Cardiac muscle cell (in vitro differentiated cells and primary cell): ENCODE results near the gene SRF. TPM values are rescaled to one million over a fixed set of nuclear protein-coding genes. Genes with fewer than 3 reads are reported as not detected.

ENCODE experiments used
- DNase-seq, 2 donors: peaks; one replicate each; pipeline versions ENCODE4 v3.0.0 to v3.0.0-alpha.2; 2010 to 2017; ENCODE audit warnings: low read depth in 1 of 2, low spot score in 1 of 2
- H3K27ac ChIP-seq: fragments of 200-600 bp; sonication (generic); 2 replicates; pipeline ENCODE4 v1.5.1; 2016
- H3K27me3 ChIP-seq: fragments of 200-600 bp; sonication (generic); 2 replicates; pipeline ENCODE4 v1.6.0; 2016; ENCODE audit warnings: control low read depth
- H3K36me3 ChIP-seq: fragments of 200-600 bp; sonication (generic); 2 replicates; pipeline ENCODE4 v1.5.1; 2016; ENCODE audit warnings: control low read depth
- H3K4me1 ChIP-seq: fragments of 200-600 bp; sonication (generic); 2 replicates; pipeline ENCODE4 v1.8.1; 2017; ENCODE audit warnings: low read depth, mild to moderate bottlenecking, mixed run types
- H3K4me3 ChIP-seq: fragments of 200-600 bp; sonication (generic); 2 replicates; pipeline ENCODE4 v1.5.1; 2016; ENCODE audit warnings: mild to moderate bottlenecking
- H3K9me3 ChIP-seq: fragments of 200-600 bp; sonication (generic); 2 replicates; pipeline ENCODE4 v1.5.1; 2017; ENCODE audit warnings: low read depth, mild to moderate bottlenecking, control low read depth
- polyA plus RNA-seq: library from polyadenylated mRNA; unstranded; fragments of >200 nt; fragmentation: Nextera tagmentation; extraction: Ambion mirVana; gene quantifications from 2 replicates; pipeline ENCODE4 v1.2.1, GENCODE V29; 2016
- total RNA-seq: library from RNA; depleted of rRNA; stranded (reverse); fragments of >200 nt; gene quantifications from 2 replicates; pipeline ENCODE4 v1.2.3, GENCODE V29; 2016
- TF ChIP-seq, protein P1 (sequence below): IDR thresholded peaks from 2 replicates; pipeline ENCODE4 v1.5.1; 2012; ENCODE audit warnings: low read depth, mild to moderate bottlenecking, low read length

Gene SRF
- total and polyA plus RNA-seq, 2 experiments from 2014 or later: 10.2 to 76.8 TPM

DNA sequence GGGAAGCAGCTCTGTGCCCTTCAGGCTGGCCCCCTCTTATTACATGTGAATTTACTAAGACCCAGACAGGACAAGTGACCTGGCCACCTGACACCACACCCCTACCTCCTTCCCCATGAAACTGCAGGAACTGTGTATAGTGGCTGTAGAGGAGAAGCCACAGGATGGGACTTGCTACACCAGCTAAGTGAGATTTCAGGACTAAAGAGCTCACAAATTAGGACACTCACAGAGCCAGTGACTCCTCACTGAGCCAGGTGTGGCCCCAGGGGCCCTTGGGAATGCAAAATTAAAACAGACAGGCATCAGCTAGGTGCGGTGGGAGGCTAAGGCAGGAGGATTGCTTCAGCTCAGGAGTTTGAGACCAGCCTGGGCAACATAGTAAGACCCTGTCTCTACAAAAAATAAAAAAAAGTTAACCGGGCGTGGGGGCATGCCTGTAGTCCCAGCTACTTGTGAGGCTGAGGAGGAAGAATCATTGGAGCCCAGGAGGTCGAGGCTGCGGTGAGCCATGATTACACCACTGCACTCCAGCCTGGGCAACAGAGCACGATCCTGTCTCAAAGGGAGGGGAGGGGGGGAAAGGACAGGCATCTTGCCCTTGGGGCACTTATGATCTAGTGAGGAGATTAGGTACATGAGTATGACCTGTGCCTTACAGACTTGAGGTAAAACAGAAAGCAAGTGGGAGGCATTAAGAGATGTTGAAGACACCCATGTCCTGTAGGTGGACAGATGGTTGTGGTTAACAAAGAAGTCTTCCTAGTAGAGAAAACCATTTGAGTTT is 23.2 kb upstream of the SRF start:
- H3K9me3 ChIP-seq: no peaks in the 10 kb centered on the region
- TF ChIP-seq, protein P1, sequence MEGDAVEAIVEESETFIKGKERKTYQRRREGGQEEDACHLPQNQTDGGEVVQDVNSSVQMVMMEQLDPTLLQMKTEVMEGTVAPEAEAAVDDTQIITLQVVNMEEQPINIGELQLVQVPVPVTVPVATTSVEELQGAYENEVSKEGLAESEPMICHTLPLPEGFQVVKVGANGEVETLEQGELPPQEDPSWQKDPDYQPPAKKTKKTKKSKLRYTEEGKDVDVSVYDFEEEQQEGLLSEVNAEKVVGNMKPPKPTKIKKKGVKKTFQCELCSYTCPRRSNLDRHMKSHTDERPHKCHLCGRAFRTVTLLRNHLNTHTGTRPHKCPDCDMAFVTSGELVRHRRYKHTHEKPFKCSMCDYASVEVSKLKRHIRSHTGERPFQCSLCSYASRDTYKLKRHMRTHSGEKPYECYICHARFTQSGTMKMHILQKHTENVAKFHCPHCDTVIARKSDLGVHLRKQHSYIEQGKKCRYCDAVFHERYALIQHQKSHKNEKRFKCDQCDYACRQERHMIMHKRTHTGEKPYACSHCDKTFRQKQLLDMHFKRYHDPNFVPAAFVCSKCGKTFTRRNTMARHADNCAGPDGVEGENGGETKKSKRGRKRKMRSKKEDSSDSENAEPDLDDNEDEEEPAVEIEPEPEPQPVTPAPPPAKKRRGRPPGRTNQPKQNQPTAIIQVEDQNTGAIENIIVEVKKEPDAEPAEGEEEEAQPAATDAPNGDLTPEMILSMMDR: no peak
- DNase-seq: no peak
- H3K4me3 ChIP-seq: no peak overlapping the region
- no peak overlapping the region for H3K27ac ChIP-seq
- H3K4me1 ChIP-seq: peaks cover 5% of the 10 kb centered on the region
- no peaks in the 10 kb centered on the region for H3K27me3 ChIP-seq
- peaks cover 4% of the 10 kb centered on the region for H3K36me3 ChIP-seq

DNA sequence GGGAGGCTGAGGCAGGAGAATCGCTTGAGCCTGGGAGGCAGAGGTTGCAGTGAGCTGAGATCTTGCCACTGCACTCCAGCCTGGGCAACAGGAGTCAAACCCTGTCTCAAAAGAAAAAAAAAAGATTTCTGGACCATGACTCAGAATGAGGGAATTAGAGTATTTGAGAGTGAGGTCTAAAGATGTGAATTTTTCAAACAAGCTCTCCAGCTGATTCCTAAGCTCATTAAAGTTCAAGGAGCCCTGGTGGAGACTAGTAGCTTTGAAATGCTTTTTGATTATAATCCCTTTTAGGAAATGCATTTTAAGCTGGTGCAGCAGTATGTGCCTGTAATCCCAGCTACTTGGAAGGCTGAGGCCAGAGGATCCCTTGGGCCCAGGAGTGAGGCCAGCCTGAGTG is 21.8 kb upstream of the SRF start:
- DNase-seq: no peak
- H3K4me3 ChIP-seq: no peak overlapping the region
- no peaks in the 10 kb centered on the region for H3K27me3 ChIP-seq
- H3K4me1 ChIP-seq: no peaks in the 10 kb centered on the region
- H3K9me3 ChIP-seq: no peaks in the 10 kb centered on the region
- no peak overlapping the region for H3K27ac ChIP-seq
- TF ChIP-seq, protein P1: no peak
- peaks cover 4% of the 10 kb centered on the region for H3K36me3 ChIP-seq

DNA sequence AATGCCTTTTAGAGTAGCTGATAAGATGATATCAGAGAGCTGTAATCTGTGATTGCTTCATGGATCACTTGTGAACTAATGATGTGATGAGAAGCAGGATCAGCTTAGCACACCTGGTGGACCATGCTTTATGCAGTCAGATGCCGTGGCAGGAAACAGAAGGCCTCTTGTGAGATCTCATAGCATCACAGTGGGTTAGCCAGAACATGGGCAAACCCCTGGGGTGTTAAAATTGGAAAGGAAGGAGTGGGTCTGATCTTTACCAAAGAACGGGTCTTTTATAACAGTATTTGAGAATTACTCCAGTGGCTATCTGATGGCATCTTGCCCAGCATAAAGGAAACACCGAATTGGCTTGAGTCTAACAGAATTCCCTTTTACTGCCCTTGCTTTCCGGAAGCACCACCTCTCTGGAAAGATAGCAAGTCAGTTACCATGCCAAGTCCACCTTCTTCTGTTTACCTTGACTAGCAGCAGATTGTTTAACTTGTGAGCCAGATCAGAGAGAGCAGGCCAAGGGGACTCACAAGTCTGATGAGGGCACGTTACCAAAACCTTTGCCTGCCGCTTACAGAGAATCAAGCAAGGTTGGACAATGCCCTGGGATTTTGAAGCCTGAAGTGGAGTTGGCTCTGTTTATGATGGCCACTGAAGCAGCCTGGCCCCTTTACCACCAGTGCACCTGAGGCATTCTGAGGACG is 20.9 kb upstream of the SRF start:
- Histone ChIP-seq H3K36me3 (no peaks in the 10 kb centered on the region), H3K27me3 (no peaks in the 10 kb centered on the region), H3K4me3 (no peak overlapping the region), H3K27ac (no peak overlapping the region), H3K4me1 (no peaks in the 10 kb centered on the region), H3K9me3 (no peaks in the 10 kb centered on the region)
- DNase-seq: no peak
- TF ChIP-seq, protein P1: no peak

DNA sequence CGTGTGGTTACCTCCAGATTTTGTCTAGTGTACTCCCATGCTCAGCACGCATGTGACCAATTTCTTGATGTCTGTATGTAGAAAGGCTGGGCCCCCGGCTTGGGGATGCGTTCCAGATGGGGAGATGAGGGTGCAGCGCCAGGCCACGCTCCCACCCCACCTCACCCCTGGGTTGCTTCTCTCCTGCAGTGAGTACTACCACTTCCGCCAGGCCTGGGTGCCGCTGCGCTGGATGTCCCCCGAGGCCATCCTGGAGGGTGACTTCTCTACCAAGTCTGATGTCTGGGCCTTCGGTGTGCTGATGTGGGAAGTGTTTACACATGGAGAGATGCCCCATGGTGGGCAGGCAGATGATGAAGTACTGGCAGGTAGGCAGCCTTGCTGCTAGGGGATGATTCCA is 11.5 kb upstream of the SRF start:
- H3K4me3 ChIP-seq: no peak overlapping the region
- H3K9me3 ChIP-seq: no peaks in the 10 kb centered on the region
- H3K4me1 ChIP-seq: no peaks in the 10 kb centered on the region
- H3K27me3 ChIP-seq: no peaks in the 10 kb centered on the region
- TF ChIP-seq, protein P1: no peak
- H3K27ac ChIP-seq: no peak overlapping the region
- DNase-seq: no peak
- H3K36me3 ChIP-seq: no peaks in the 10 kb centered on the region

DNA sequence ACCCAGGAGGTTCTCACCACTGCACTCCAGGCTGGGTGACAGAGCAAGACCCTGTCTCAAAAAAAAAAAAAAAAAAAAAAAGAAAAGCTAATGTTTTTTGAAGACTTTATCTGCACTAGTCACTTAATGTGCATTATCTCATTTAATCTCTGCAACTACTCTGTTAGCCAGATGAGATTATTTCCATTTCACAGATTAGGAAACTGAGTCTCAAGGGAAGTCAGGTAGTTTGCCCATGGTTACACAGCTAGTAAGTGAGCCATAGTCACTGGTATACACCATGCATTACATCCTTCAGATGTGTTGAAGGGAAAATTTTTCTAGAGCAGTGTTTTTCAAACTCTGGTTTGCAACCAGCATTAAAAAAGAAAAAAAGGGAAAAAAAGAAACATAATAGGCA is 7.2 kb upstream of the SRF start:
- H3K36me3 ChIP-seq: no peaks in the 10 kb centered on the region
- no peak overlapping the region for H3K4me3 ChIP-seq
- DNase-seq: no peak
- H3K4me1 ChIP-seq: no peaks in the 10 kb centered on the region
- H3K27me3 ChIP-seq: no peaks in the 10 kb centered on the region
- no peaks in the 10 kb centered on the region for H3K9me3 ChIP-seq
- no peak overlapping the region for H3K27ac ChIP-seq
- TF ChIP-seq, protein P1: no peak
